Trophoblast cell (in vitro differentiated cells and primary cell): ENCODE measurements around the gene MYH7B.

Experiments used
- DNase-seq, 2 donors: peaks; one replicate each; pipeline ENCODE4 v3.0.0-alpha.2; 2016
- H2AFZ ChIP-seq: 2 replicates; pipeline ENCODE4 v1.6.1; 2013; ENCODE audit warnings: low read length, moderate library complexity, mild to moderate bottlenecking; ENCODE audit not compliant: insufficient read depth, poor library complexity
- H2AK5ac ChIP-seq: 2 replicates; pipeline ENCODE4 v1.6.1; 2013; ENCODE audit warnings: mild to moderate bottlenecking, low read length
- H2BK120ac ChIP-seq: 2 replicates; pipeline ENCODE4 v1.6.1; 2013; ENCODE audit warnings: low read length, mild to moderate bottlenecking, moderate library complexity; ENCODE audit not compliant: insufficient read depth, poor library complexity
- H2BK12ac ChIP-seq: 2 replicates; pipeline ENCODE4 v1.6.1; 2013; ENCODE audit warnings: mild to moderate bottlenecking, low read length, moderate library complexity
- H2BK5ac ChIP-seq: 2 replicates; pipeline ENCODE4 v1.6.1; 2013; ENCODE audit warnings: low read length, low read depth, moderate library complexity, mild to moderate bottlenecking; ENCODE audit not compliant: poor library complexity
- H3K14ac ChIP-seq: 2 replicates; pipeline ENCODE4 v1.6.1; 2013; ENCODE audit warnings: mild to moderate bottlenecking, low read length
- H3K18ac ChIP-seq: 2 replicates; pipeline ENCODE4 v1.6.1; 2013; ENCODE audit warnings: mild to moderate bottlenecking, low read length
- H3K23ac ChIP-seq: 2 replicates; pipeline ENCODE4 v1.6.1; 2013; ENCODE audit warnings: low read length
- H3K27ac ChIP-seq: 2 replicates; pipeline ENCODE4 v1.5.1; 2013; ENCODE audit warnings: low read depth, mild to moderate bottlenecking, inconsistent platforms, low read length, moderate library complexity
- H3K27me3 ChIP-seq: 2 replicates; pipeline ENCODE4 v1.6.1; 2013; ENCODE audit warnings: inconsistent platforms, mild to moderate bottlenecking, low read length, moderate library complexity; ENCODE audit not compliant: insufficient read depth
- H3K36me3 ChIP-seq, 2 experiments: 1 replicate in 1 of 2; 2 replicates in 1 of 2; pipeline ENCODE4 v1.6.1; 2013; ENCODE audit warnings: low read length in 2 of 2, mild to moderate bottlenecking in 2 of 2, moderate library complexity in 1 of 2; ENCODE audit not compliant: insufficient read depth in 2 of 2, control insufficient read depth in 1 of 2
- H3K4ac ChIP-seq: 2 replicates; pipeline ENCODE4 v1.6.1; 2013; ENCODE audit warnings: low read depth, mild to moderate bottlenecking, low read length, moderate library complexity
- H3K4me1 ChIP-seq, 2 experiments: 1 replicate in 1 of 2; 2 replicates in 1 of 2; pipeline ENCODE4 v1.6.1; 2013; ENCODE audit warnings: low read length in 2 of 2, mild to moderate bottlenecking in 2 of 2, moderate library complexity in 1 of 2; ENCODE audit not compliant: insufficient read depth in 2 of 2, control insufficient read depth in 1 of 2
- H3K4me2 ChIP-seq: 2 replicates; pipeline ENCODE4 v1.6.1; 2013; ENCODE audit warnings: inconsistent platforms, mild to moderate bottlenecking, low read length, moderate library complexity
- H3K4me3 ChIP-seq: 2 replicates; pipeline ENCODE4 v1.5.1; 2013; ENCODE audit warnings: mild to moderate bottlenecking, low read depth, low read length, inconsistent platforms
- H3K79me1 ChIP-seq: one replicate; pipeline ENCODE4 v1.6.1; 2013; ENCODE audit warnings: low read length
- H3K79me2 ChIP-seq: 2 replicates; pipeline ENCODE4 v1.6.1; 2013; ENCODE audit warnings: low read length, mild to moderate bottlenecking; ENCODE audit not compliant: control insufficient read depth, insufficient read depth, poor library complexity
- H3K9ac ChIP-seq: 2 replicates; pipeline ENCODE4 v1.6.1; 2013; ENCODE audit warnings: mild to moderate bottlenecking, low read length
- H3K9me3 ChIP-seq: 2 replicates; pipeline ENCODE4 v1.6.1; 2013; ENCODE audit warnings: low read depth, mild to moderate bottlenecking, control low read depth, inconsistent platforms, low read length; ENCODE audit not compliant: insufficient read depth
- H4K12ac ChIP-seq: 2 replicates; pipeline ENCODE4 v1.6.1; 2013; ENCODE audit warnings: low read depth, mild to moderate bottlenecking, low read length, moderate library complexity
- H4K8ac ChIP-seq: 2 replicates; pipeline ENCODE4 v1.6.1; 2013; ENCODE audit warnings: low read depth, mild to moderate bottlenecking, low read length, moderate library complexity
- H4K91ac ChIP-seq: one replicate; pipeline ENCODE4 v1.6.1; 2013; ENCODE audit warnings: low read depth, mild to moderate bottlenecking, low read length, moderate library complexity
- WGBS: extraction: QIAGEN DNeasy Blood & Tissue Kit; methylation state at CpG from one replicate; pipeline ENCODE4 v1.1.7; 2013; ENCODE audit warnings: missing lambda C conversion rate; ENCODE audit not compliant: insufficient read length, insufficient coverage; ENCODE audit errors: extremely low coverage; 5-methylcytosine and 5-hydroxymethylcytosine counted together

MYH7B gene

GRCh38 chr20:34990661-34991214 lies 35.1 kb downstream of the MYH7B start:
- no peaks in the 10 kb centered on the region for H3K79me2 ChIP-seq
- no CpG with 5 or more reads among the region's 18 CpGs for WGBS
- no peaks in the 10 kb centered on the region for H3K4me1 ChIP-seq
- peaks cover 30 to 33% of the 10 kb centered on the region in 2 experiments for H3K36me3 ChIP-seq
- H2AFZ ChIP-seq, result no peak overlapping the region
- H3K4me2 ChIP-seq, result no peak overlapping the region
- H3K79me1 ChIP-seq, result no peaks in the 10 kb centered on the region
- H3K9me3 ChIP-seq, result no peaks in the 10 kb centered on the region
- H3K4ac ChIP-seq, result no peak overlapping the region
- no peak overlapping the region for H3K23ac ChIP-seq
- H3K4me3 ChIP-seq, result no peak overlapping the region
- H2BK5ac ChIP-seq, result no peak overlapping the region
- H2BK12ac ChIP-seq, result no peak overlapping the region
- H2AK5ac ChIP-seq, result no peak overlapping the region
- H2BK120ac ChIP-seq, result no peak overlapping the region
- no peak overlapping the region for H3K18ac ChIP-seq
- H4K12ac ChIP-seq, result no peak overlapping the region
- no peak overlapping the region for H3K27ac ChIP-seq
- no peak overlapping the region for H3K14ac ChIP-seq
- no peak for DNase-seq
- H3K9ac ChIP-seq, result no peak overlapping the region
- no peaks in the 10 kb centered on the region for H3K27me3 ChIP-seq
- H4K8ac ChIP-seq, result no peak overlapping the region
- no peak overlapping the region for H4K91ac ChIP-seq

GRCh38 chr20:34992751-34993417 lies 37.2 kb downstream of the MYH7B start:
- WGBS, result no CpG with 5 or more reads among the region's 20 CpGs
- Histone ChIP-seq H3K27me3 (no peaks in the 10 kb centered on the region), H3K36me3 (peaks cover 50% of the 10 kb centered on the region in 2 experiments), H2BK12ac (no peak overlapping the region), H4K12ac (no peak overlapping the region), H2BK5ac (no peak overlapping the region), H3K9me3 (no peaks in the 10 kb centered on the region), H2BK120ac (no peak overlapping the region), H2AFZ (no peak overlapping the region), H2AK5ac (no peak overlapping the region), H3K23ac (no peak overlapping the region), H3K27ac (no peak overlapping the region), H3K14ac (no peak overlapping the region), H3K4me3 (no peak overlapping the region), H3K4ac (no peak overlapping the region), H3K79me2 (no peaks in the 10 kb centered on the region), H4K91ac (no peak overlapping the region), H3K4me2 (no peak overlapping the region), H3K4me1 (no peaks in the 10 kb centered on the region), H3K79me1 (no peaks in the 10 kb centered on the region), H4K8ac (no peak overlapping the region), H3K18ac (no peak overlapping the region), H3K9ac (no peak overlapping the region)
- no peak for DNase-seq

DNA sequence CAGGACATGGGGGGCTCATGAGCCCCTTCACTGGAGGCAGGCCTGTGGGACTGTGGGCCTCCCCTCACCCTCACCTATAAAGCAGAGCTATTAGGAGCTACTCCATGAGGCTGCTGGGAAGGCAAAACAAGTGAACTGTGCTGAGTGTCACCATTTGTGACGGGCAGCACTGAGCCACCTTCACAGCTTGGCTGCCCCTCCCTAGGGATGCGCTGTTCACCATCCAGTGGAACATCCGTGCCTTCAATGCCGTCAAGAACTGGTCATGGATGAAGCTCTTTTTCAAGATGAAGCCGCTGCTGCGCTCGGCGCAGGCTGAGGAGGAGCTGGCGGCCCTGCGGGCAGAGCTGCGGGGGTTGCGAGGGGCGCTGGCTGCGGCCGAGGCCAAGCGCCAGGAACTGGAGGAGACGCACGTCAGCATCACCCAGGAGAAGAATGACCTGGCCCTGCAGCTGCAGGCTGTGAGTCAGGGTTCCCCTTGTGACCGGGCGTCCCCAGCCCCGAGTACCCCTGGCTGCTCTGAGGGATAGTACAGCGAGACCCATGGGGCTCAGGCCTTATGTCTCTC lies 38.4 kb downstream of the MYH7B start:
- no peaks in the 10 kb centered on the region for H3K79me1 ChIP-seq
- H3K14ac ChIP-seq, result no peak overlapping the region
- no peak overlapping the region for H2BK120ac ChIP-seq
- no peaks in the 10 kb centered on the region for H3K27me3 ChIP-seq
- no peak overlapping the region for H2BK5ac ChIP-seq
- no peak overlapping the region for H3K23ac ChIP-seq
- DNase-seq, result no peak
- no peak overlapping the region for H2AFZ ChIP-seq
- H3K27ac ChIP-seq, result no peak overlapping the region
- H3K79me2 ChIP-seq, result no peaks in the 10 kb centered on the region
- H3K4ac ChIP-seq, result no peak overlapping the region
- no peak overlapping the region for H4K12ac ChIP-seq
- no peak overlapping the region for H2AK5ac ChIP-seq
- H3K9ac ChIP-seq, result no peak overlapping the region
- WGBS, result no CpG with 5 or more reads among the region's 22 CpGs
- H4K8ac ChIP-seq, result no peak overlapping the region
- H3K18ac ChIP-seq, result no peak overlapping the region
- no peak overlapping the region for H4K91ac ChIP-seq
- H3K4me2 ChIP-seq, result no peak overlapping the region
- H3K36me3 ChIP-seq, result peaks cover 61% of the 10 kb centered on the region in 2 experiments
- no peak overlapping the region for H2BK12ac ChIP-seq
- H3K4me1 ChIP-seq, result no peaks in the 10 kb centered on the region
- no peaks in the 10 kb centered on the region for H3K9me3 ChIP-seq
- H3K4me3 ChIP-seq, result no peak overlapping the region

DNA sequence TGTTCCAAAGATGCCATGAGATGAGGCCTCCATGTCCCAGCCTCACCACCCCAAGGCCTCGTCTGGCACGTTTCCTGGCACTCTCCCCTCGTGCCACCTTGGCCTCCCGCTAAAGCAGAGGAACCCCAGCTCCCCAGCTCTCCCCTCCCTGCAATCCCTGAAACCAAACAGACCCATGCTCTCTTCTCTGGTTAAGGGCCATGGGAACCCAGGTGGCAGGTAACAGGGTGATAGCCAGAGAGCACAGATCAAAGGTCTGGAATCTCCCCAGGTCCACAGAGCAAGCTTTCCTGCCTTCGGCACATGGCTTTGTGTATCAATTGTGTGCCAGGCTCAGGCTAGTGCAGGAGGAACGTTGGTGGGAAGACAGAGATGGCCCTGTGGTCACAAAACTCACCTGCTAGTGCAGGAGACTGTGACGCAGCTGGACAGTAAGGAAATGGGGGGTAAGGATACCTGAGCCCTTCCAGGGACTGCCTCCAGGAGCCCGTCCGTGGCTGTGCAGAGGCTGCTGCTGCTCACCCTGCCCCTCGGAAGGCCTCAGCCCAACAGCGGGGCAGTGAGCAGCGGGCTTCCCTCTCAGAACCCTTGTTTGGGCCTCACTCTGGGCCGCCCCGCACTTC lies 39.0 kb downstream of the MYH7B start:
- no peak overlapping the region for H2BK120ac ChIP-seq
- H2BK12ac ChIP-seq, result no peak overlapping the region
- H4K8ac ChIP-seq, result no peak overlapping the region
- no peak overlapping the region for H2AFZ ChIP-seq
- no peaks in the 10 kb centered on the region for H3K79me1 ChIP-seq
- H2AK5ac ChIP-seq, result no peak overlapping the region
- no peak for DNase-seq
- H3K18ac ChIP-seq, result no peak overlapping the region
- no peak overlapping the region for H3K14ac ChIP-seq
- H3K4ac ChIP-seq, result no peak overlapping the region
- no peaks in the 10 kb centered on the region for H3K9me3 ChIP-seq
- H3K27me3 ChIP-seq, result no peaks in the 10 kb centered on the region
- no peak overlapping the region for H3K4me3 ChIP-seq
- H3K4me2 ChIP-seq, result no peak overlapping the region
- no peak overlapping the region for H4K91ac ChIP-seq
- no peak overlapping the region for H4K12ac ChIP-seq
- no peak overlapping the region for H3K27ac ChIP-seq
- no peak overlapping the region for H2BK5ac ChIP-seq
- no peak overlapping the region for H3K23ac ChIP-seq
- no peak overlapping the region for H3K9ac ChIP-seq
- H3K79me2 ChIP-seq, result no peaks in the 10 kb centered on the region
- peaks cover 63 to 64% of the 10 kb centered on the region in 2 experiments for H3K36me3 ChIP-seq
- WGBS, result no CpG with 5 or more reads among the region's 14 CpGs
- H3K4me1 ChIP-seq, result no peaks in the 10 kb centered on the region
